K562 (cell line): Measurements from ENCODE around the gene PEX5. TPM values are rescaled to one million over a fixed set of nuclear protein-coding genes. Genes with fewer than 3 reads are reported as not detected.

Experiments
- ATAC-seq: fragments of 200-7000 bp; cut with Tn5 transposase; 3 replicates; pipeline ENCODE4 v1.9.1; 2020; ENCODE audit warnings: moderate library complexity
- BruUV-seq: library from RNA; stranded (reverse); fragments of 400-500 nt; replicated peaks from 2 replicates; lab custom pipeline; 2021; lab: Mats Ljungman, UMichigan
- CTCF ChIA-PET: fragments of 300-600 bp; formaldehyde crosslinking; extraction: SDS; loops from one replicate; lab custom pipeline; 2021; ENCODE audit warnings: low intra/inter-chr PET ratio; lab: Yijun Ruan, JAX
- POLR2A ChIA-PET: fragments of 300-600, 350-650 bp; sonication (Branson Sonifier 250); formaldehyde crosslinking; extraction: SDS; loops from one replicate; lab custom pipeline; 2021; ENCODE audit warnings: antibody characterized with exemption, inconsistent platforms; lab: Yijun Ruan, JAX
- DNase-seq, 4 experiments: peaks; one replicate each; pipeline versions ENCODE4 v3.0.0 to v3.0.0-alpha.2; 2011 to 2018; ENCODE audit warnings: low spot score in 3 of 4, mixed read lengths in 3 of 4; ENCODE audit errors: extremely low read depth in 1 of 4
- FAIRE-seq: peaks from 2 replicates; lab custom pipeline; 2011; peaks lifted over from hg19 to GRCh38; lab: Jason Lieb, UNC
- H2AFZ ChIP-seq: 2 replicates; pipeline ENCODE4 v1.6.0; 2011; ENCODE audit warnings: low read depth, low read length, control low read depth, inconsistent platforms
- H3K27ac ChIP-seq: fragments of 200-600 bp; 3 replicates; pipeline ENCODE4 v1.8.0; 2011; ENCODE audit warnings: low read depth, mild to moderate bottlenecking, control low read depth, inconsistent platforms, low read length, moderate library complexity, mixed read lengths; ENCODE audit errors: extremely low read depth
- H3K27me3 ChIP-seq, 2 experiments: fragments of 300-600 bp in 1 of 2; 2 replicates in 1 of 2; 3 replicates in 1 of 2; pipeline versions ENCODE4 v1.6.0 to v1.8.0; 2011; ENCODE audit warnings: inconsistent platforms in 2 of 2, low read length in 2 of 2, mild to moderate bottlenecking in 1 of 2, mixed read lengths in 1 of 2, moderate library complexity in 1 of 2; ENCODE audit not compliant: control insufficient read depth in 2 of 2, insufficient read depth in 2 of 2
- H3K36me3 ChIP-seq: fragments of 300-600 bp; 3 replicates; pipeline ENCODE4 v1.8.0; 2011; ENCODE audit warnings: mild to moderate bottlenecking, low read length, inconsistent platforms; ENCODE audit not compliant: control insufficient read depth, insufficient read depth
- H3K4me1 ChIP-seq, 2 experiments: fragments of 200-600 bp in 1 of 2; replicated peaks in 1 of 2; 2 replicates in 1 of 2; 3 replicates in 1 of 2; pipeline versions ENCODE4 v1.5.1 to v1.8.0; 2011; ENCODE audit warnings: inconsistent platforms in 2 of 2, low read length in 2 of 2, mild to moderate bottlenecking in 1 of 2, mixed read lengths in 1 of 2, moderate library complexity in 1 of 2; ENCODE audit not compliant: control insufficient read depth in 2 of 2, insufficient read depth in 2 of 2
- H3K4me2 ChIP-seq: 2 replicates; pipeline ENCODE4 v1.6.1; 2011; ENCODE audit warnings: low read length, control low read depth, inconsistent platforms, mixed read lengths; ENCODE audit not compliant: insufficient read depth
- H3K4me3 ChIP-seq: fragments of 200-600 bp; sonication (generic), shearing (Covaris generic); 2 replicates; pipeline ENCODE4 v1.5.1; 2016; ENCODE audit warnings: control low read depth, inconsistent platforms
- H3K79me2 ChIP-seq: fragments of 200-600 bp; 3 replicates; pipeline ENCODE4 v1.8.0; 2011; ENCODE audit warnings: low read length, inconsistent platforms; ENCODE audit not compliant: control insufficient read depth, insufficient read depth
- H3K9ac ChIP-seq, 2 experiments: 2 replicates each; pipeline versions ENCODE4 v1.6.0 to v1.6.1; 2011; ENCODE audit warnings: low read depth in 2 of 2, low read length in 2 of 2, control low read depth in 1 of 2, inconsistent platforms in 1 of 2, mild to moderate bottlenecking in 1 of 2, mixed read lengths in 1 of 2; ENCODE audit not compliant: insufficient read depth in 1 of 2
- H3K9me1 ChIP-seq: one replicate; pipeline ENCODE4 v1.6.0; 2011; ENCODE audit warnings: inconsistent platforms, mild to moderate bottlenecking, low read length, moderate library complexity; ENCODE audit not compliant: control insufficient read depth, insufficient read depth
- H3K9me3 ChIP-seq: replicated peaks from 2 replicates; pipeline ENCODE4 v1.5.1; 2011; ENCODE audit warnings: low read depth, low read length, inconsistent platforms; ENCODE audit not compliant: control insufficient read depth, insufficient read depth
- H4K20me1 ChIP-seq: replicated peaks from 2 replicates; pipeline ENCODE4 v1.6.1; 2011; ENCODE audit warnings: low read length, inconsistent platforms, mixed read lengths; ENCODE audit not compliant: control insufficient read depth, insufficient read depth
- ATF7 ChIP-seq: fragments of 450-650 bp; IDR thresholded peaks from 2 replicates; pipeline ENCODE4 v1.7.1; 2014; ENCODE audit warnings: mild to moderate bottlenecking, moderate library complexity
- CBX1 ChIP-seq: sonication (generic); IDR thresholded peaks from 2 replicates; pipeline ENCODE4 v1.6.1; 2016; ENCODE audit warnings: antibody characterized with exemption, low read depth, mild to moderate bottlenecking
- FUS ChIP-seq: fragments of 200-400 bp; formaldehyde crosslinking; optimal IDR thresholded peaks from 2 replicates; pipeline ENCODE3; 2017; ENCODE audit warnings: low read depth, low read length
- IFI16 ChIP-seq: fragments of 250-450 bp; sonication (Bioruptor Pico); IDR thresholded peaks from 2 replicates; pipeline ENCODE4 v2.1.2; 2022; ENCODE audit warnings: mild to moderate bottlenecking, inconsistent platforms
- MCM5 ChIP-seq: fragments of 450-650 bp; IDR thresholded peaks from 2 replicates; pipeline ENCODE4 v1.6.1; 2016; ENCODE audit warnings: low read depth
- NR4A1 ChIP-seq, 2 experiments: fragments of 250-450 bp in 1 of 2; fragments of 450-650 bp in 1 of 2; sonication (Bioruptor Pico) in 1 of 2; IDR thresholded peaks; 2 replicates each; pipeline versions ENCODE4 v1.4.0 to v1.6.1; 2016 to 2020; ENCODE audit warnings: mild to moderate bottlenecking in 2 of 2, missing compliant biosample characterization in 1 of 2, missing genetic modification characterization in 1 of 2, moderate library complexity in 1 of 2
- RAD21 ChIP-seq, 2 experiments: fragments of 250-450 bp in 1 of 2; fragments of 450-650 bp in 1 of 2; sonication (Bioruptor Pico) in 1 of 2; formaldehyde crosslinking in 1 of 2; IDR thresholded peaks in 1 of 2; conservative IDR thresholded peaks in 1 of 2; 2 replicates each; pipeline versions ENCODE4 v1.4.0 to v1.8.0; 2020 to 2022; ENCODE audit warnings: mild to moderate bottlenecking in 2 of 2, moderate library complexity in 1 of 2
- RBM25 ChIP-seq: fragments of 200-400 bp; formaldehyde crosslinking; IDR thresholded peaks from 2 replicates; pipeline ENCODE4 v1.6.1; 2018; ENCODE audit warnings: low read length, low read depth, moderate library complexity; ENCODE audit not compliant: severe bottlenecking
- TAF15 ChIP-seq: fragments of 200-400 bp; formaldehyde crosslinking; IDR thresholded peaks from 2 replicates; pipeline ENCODE4 v1.6.1; 2017; ENCODE audit warnings: mild to moderate bottlenecking, low read depth, low read length, moderate library complexity
- ZNF282 ChIP-seq: sonication (generic); formaldehyde crosslinking; IDR thresholded peaks from 2 replicates; pipeline ENCODE4 v1.8.1; 2023; ENCODE audit warnings: missing genetic modification reagents
- ZNF384 ChIP-seq: IDR thresholded peaks from 2 replicates; pipeline ENCODE4 v1.6.1; 2012; ENCODE audit warnings: low read depth, low read length, improper control_type of control experiment
- WGBS: fragments of 100-300 bp; shearing (Covaris generic); methylation state at CpG from one replicate; pipeline ENCODE4 v1.1.6; 2016; ENCODE audit warnings: low coverage, mixed read lengths; ENCODE audit not compliant: insufficient coverage; ENCODE audit errors: missing lambda C conversion rate; 5-methylcytosine and 5-hydroxymethylcytosine counted together
- in situ Hi-C: fragments of 300-500 bp; cut with MboI; formaldehyde crosslinking; loops from 4 replicates; pipeline ENCODE4 v1.15.0; 2018; ENCODE audit warnings: inconsistent platforms, mixed read lengths
- intact Hi-C: fragments of 100-400 bp; cut with micrococcal nuclease; formaldehyde crosslinking; loops from 2 replicates; pipeline ENCODE4 v1.14.2; 2022
- polyA plus RNA-seq, 8 experiments: library from polyadenylated mRNA; depleted of rRNA in 4 of 8; stranded (reverse) in 5 of 8; unstranded in 3 of 8; fragments of >200 nt; fragmentation: Nextera tagmentation in 2 of 8; fragmentation: Illumina TruSeq in 1 of 8; extraction: Ambion mirVana in 2 of 8; extraction: Trizol in 1 of 8; gene quantifications; 2 replicates each; pipeline versions ENCODE4 v1.2.1 to v1.2.3, GENCODE V29; 2011 to 2014; ENCODE audit warnings: inconsistent platforms in 1 of 8, missing spikeins in 1 of 8
- total RNA-seq, 7 experiments: library from RNA; depleted of rRNA in 6 of 7; stranded (reverse); fragments of >200 nt in 6 of 7; fragmentation: Illumina TruSeq in 2 of 7; extraction: Trizol in 2 of 7; gene quantifications; 2 replicates each; pipeline versions ENCODE4 v1.2.1 to v1.2.3, GENCODE V29; 2011 to 2021; ENCODE audit warnings: low replicate concordance in 1 of 7
- TF ChIP-seq, protein P1 (sequence below): fragments of 450-650 bp; IDR thresholded peaks from 2 replicates; pipeline ENCODE4 v1.6.1; 2016; ENCODE audit warnings: missing biosample characterization, missing genetic modification characterization
- TF ChIP-seq, protein P2 (sequence below), 2 experiments: fragments of 250-450 bp in 1 of 2; fragments of 450-650 bp in 1 of 2; sonication (Bioruptor Pico) in 1 of 2; IDR thresholded peaks; 2 replicates each; pipeline versions ENCODE4 v1.6.1 to v1.8.0; 2016 to 2021; ENCODE audit warnings: mild to moderate bottlenecking in 2 of 2, moderate library complexity in 2 of 2, missing compliant biosample characterization in 1 of 2, missing genetic modification characterization in 1 of 2
- TF ChIP-seq, protein P3 (sequence below): sonication (generic); formaldehyde crosslinking; IDR thresholded peaks from 2 replicates; pipeline ENCODE4 v1.8.0; 2022; ENCODE audit warnings: missing genetic modification reagents, mild to moderate bottlenecking, borderline replicate concordance
- TF ChIP-seq, protein P4 (sequence below): fragments of 250-450 bp; sonication (Bioruptor Pico); IDR thresholded peaks from 2 replicates; pipeline ENCODE4 v1.8.0; 2021; ENCODE audit warnings: borderline replicate concordance, mild to moderate bottlenecking, moderate library complexity; ENCODE audit not compliant: poor library complexity, severe bottlenecking

Gene PEX5
- total and polyA plus RNA-seq, 9 of the 15 experiments (the other 6 are each of a cell fraction or from before 2014, with no cell fraction given): 1.4 to 26.1 (median 14.0) TPM

DNA sequence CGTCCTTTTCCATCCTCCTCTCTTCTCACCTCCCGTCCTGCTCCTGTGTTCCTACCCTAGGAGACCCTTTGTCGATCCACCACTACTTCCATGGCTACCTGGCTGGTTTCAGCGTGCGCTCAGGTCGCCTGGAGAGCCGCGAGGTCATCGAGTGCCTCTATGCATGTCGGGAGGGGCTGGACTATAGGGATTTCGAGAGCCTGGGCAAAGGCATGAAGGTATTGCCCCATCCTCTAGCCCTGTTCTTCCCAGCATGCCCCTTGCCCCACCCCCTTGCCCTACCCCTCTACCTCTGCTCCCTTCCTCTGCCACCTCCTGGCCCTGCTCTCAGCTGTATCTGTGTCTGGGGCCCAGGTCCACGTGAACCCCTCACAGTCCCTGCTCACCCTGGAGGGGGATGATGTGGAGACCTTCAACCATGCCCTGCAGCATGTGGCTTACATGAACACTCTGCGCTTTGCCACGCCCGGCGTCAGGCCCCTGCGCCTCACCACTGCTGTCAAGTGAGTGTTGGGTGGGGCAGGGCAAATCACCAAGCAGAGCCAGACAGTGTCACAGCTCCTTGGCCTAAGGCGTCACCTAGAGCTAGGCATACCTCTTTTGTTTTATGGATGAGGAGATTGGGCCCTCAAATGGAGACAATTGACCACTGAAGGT is 46.5 kb upstream of the PEX5 start (continued):
- TF ChIP-seq, protein P1, sequence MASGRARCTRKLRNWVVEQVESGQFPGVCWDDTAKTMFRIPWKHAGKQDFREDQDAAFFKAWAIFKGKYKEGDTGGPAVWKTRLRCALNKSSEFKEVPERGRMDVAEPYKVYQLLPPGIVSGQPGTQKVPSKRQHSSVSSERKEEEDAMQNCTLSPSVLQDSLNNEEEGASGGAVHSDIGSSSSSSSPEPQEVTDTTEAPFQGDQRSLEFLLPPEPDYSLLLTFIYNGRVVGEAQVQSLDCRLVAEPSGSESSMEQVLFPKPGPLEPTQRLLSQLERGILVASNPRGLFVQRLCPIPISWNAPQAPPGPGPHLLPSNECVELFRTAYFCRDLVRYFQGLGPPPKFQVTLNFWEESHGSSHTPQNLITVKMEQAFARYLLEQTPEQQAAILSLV: no peak
- TF ChIP-seq RAD21 (CRISPR knock-in tag; conservative IDR thresholded peaks at IDR 0.05 in 1 of 2, IDR thresholded peaks at IDR 0.05 in 1 of 2): no peak
- no peak for TF ChIP-seq TAF15
- no peak for TF ChIP-seq RBM25

DNA sequence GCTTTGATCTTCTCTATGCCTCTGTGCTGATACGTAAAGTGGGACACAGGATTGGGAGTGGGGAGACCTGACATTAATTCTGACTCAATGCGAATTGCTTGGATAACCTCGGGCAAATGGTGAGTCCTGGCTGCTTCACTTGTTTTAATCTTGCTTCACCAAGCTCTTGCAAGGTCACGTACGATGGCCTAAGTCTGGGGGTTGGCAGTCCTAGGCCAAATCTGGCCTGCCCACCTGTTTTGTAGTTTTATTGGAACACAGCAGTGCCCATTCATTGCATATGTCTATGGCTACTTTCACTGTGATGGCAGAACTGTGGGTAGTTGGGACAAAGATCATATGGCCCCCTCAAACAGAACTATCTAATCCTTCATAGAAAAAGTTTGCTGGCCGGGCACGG is 45.9 kb upstream of the PEX5 start:
- H3K9me3 ChIP-seq: no peaks in the 10 kb centered on the region
- no peak for DNase-seq
- no TSS peak for BruUV-seq
- CTCF ChIA-PET: interaction anchor here (0.7 to 1.6 kb wide), 4 partner anchors 35 to 495 kb away, joined by 3 to 7 read pairs (median 4); partner anchors contain the start of genes C1S and PEX5
- peaks cover 7 to 10% of the 10 kb centered on the region in 2 experiments; a peak in 3 of 5 replicates for H3K4me1 ChIP-seq
- H3K27ac ChIP-seq: no peak overlapping the region
- WGBS: 83% methylated on average over 7 of the region's 7 CpGs
- H3K36me3 ChIP-seq: peaks cover 14% of the 10 kb centered on the region; the same call in 2 of the 3 replicates
- intact Hi-C loops: no loop called here
- no peak overlapping the region for H3K4me3 ChIP-seq
- no peaks in the 10 kb centered on the region for H3K9me1 ChIP-seq
- no peak overlapping the region for H3K4me2 ChIP-seq
- POLR2A ChIA-PET: no interaction called here
- ATAC-seq: no peak
- no peaks in the 10 kb centered on the region for H3K27me3 ChIP-seq
- in situ Hi-C loops: no loop called here
- no peak for FAIRE-seq
- H2AFZ ChIP-seq: no peak overlapping the region
- no peaks in the 10 kb centered on the region for H4K20me1 ChIP-seq
- no peaks in the 10 kb centered on the region for H3K79me2 ChIP-seq
- no peak overlapping the region for H3K9ac ChIP-seq
- TF ChIP-seq, protein P2, sequence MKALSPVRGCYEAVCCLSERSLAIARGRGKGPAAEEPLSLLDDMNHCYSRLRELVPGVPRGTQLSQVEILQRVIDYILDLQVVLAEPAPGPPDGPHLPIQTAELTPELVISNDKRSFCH (CRISPR knock-in tag; IDR thresholded peaks at IDR 0.05): no peak
- TF ChIP-seq, protein P2 (tag; IDR thresholded peaks at IDR 0.05): no peak
- TF ChIP-seq CBX1 (no peak), FUS (no peak), ZNF282 (CRISPR knock-in tag) (no peak), MCM5 (no peak), ATF7 (no peak), ZNF384 (no peak), IFI16 (no peak), NR4A1 (CRISPR knock-in tag; IDR thresholded peaks at IDR 0.05) (no peak), NR4A1 (tag; IDR thresholded peaks at IDR 0.05) (no peak)
- TF ChIP-seq, protein P3, sequence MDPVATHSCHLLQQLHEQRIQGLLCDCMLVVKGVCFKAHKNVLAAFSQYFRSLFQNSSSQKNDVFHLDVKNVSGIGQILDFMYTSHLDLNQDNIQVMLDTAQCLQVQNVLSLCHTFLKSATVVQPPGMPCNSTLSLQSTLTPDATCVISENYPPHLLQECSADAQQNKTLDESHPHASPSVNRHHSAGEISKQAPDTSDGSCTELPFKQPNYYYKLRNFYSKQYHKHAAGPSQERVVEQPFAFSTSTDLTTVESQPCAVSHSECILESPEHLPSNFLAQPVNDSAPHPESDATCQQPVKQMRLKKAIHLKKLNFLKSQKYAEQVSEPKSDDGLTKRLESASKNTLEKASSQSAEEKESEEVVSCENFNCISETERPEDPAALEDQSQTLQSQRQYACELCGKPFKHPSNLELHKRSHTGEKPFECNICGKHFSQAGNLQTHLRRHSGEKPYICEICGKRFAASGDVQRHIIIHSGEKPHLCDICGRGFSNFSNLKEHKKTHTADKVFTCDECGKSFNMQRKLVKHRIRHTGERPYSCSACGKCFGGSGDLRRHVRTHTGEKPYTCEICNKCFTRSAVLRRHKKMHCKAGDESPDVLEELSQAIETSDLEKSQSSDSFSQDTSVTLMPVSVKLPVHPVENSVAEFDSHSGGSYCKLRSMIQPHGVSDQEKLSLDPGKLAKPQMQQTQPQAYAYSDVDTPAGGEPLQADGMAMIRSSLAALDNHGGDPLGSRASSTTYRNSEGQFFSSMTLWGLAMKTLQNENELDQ (CRISPR knock-in tag): no peak
- TF ChIP-seq, protein P4, sequence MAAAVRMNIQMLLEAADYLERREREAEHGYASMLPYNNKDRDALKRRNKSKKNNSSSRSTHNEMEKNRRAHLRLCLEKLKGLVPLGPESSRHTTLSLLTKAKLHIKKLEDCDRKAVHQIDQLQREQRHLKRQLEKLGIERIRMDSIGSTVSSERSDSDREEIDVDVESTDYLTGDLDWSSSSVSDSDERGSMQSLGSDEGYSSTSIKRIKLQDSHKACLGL (CRISPR knock-in tag): no peak
